Loucy (cell line): ENCODE results near the gene MRM2.

ENCODE experiments used
- EZH2phosphoT487 ChIP-seq: fragments of 200-600 bp; IDR thresholded peaks from 2 replicates; pipeline ENCODE4 v1.6.1; 2018; ENCODE audit warnings: antibody characterized with exemption, mild to moderate bottlenecking, moderate library complexity, borderline replicate concordance
- TF ChIP-seq, protein P1 (sequence below): fragments of 200-600 bp; sonication (generic); conservative IDR thresholded peaks from 2 replicates; pipeline ENCODE4 v1.5.1; 2014; ENCODE audit warnings: mild to moderate bottlenecking, antibody characterized with exemption, low read length

DNA sequence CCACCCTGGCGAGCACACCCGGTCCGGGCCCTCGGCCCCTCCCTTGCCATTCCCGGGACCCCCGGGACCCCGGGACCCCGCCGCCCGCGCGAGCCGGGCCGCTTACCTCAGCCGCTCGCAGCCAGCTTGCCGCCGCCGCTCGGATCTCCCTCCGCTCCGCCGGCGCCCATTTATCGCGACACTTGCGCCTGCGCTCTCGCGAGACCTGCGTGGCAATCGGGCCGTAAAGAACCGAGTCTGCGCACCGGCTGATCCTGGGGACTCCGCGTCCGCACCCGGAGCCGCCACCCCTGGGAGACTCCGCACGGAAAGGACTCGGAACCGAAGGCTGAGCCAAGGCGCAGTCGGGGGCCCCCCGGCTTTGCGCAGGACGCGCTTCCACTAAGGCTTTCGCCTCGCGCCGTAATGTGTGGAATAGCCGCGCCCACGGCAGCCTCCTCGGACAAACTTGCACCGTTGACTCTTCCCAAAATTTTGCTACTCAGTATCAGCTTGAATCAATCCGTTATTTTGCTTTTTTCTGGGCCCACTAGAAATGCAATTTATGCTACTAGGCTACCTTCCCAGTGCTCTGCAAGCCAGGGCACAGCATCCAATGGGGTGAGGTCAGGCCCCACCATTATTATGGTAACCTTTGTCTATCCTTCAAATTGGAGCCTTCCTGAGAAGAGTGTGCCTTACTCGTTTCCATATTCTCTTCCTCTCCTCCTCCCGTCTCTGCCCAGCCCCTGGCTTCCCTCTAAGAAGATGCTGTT lies 9.1 kb downstream of the MRM2 start, which contains the start of gene MAD1L1:
- TF ChIP-seq, protein P1, sequence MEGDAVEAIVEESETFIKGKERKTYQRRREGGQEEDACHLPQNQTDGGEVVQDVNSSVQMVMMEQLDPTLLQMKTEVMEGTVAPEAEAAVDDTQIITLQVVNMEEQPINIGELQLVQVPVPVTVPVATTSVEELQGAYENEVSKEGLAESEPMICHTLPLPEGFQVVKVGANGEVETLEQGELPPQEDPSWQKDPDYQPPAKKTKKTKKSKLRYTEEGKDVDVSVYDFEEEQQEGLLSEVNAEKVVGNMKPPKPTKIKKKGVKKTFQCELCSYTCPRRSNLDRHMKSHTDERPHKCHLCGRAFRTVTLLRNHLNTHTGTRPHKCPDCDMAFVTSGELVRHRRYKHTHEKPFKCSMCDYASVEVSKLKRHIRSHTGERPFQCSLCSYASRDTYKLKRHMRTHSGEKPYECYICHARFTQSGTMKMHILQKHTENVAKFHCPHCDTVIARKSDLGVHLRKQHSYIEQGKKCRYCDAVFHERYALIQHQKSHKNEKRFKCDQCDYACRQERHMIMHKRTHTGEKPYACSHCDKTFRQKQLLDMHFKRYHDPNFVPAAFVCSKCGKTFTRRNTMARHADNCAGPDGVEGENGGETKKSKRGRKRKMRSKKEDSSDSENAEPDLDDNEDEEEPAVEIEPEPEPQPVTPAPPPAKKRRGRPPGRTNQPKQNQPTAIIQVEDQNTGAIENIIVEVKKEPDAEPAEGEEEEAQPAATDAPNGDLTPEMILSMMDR, result no peak
- TF ChIP-seq EZH2phosphoT487, result no peak
